ENCODE data around the gene XRCC5.

Gene XRCC5

DNA sequence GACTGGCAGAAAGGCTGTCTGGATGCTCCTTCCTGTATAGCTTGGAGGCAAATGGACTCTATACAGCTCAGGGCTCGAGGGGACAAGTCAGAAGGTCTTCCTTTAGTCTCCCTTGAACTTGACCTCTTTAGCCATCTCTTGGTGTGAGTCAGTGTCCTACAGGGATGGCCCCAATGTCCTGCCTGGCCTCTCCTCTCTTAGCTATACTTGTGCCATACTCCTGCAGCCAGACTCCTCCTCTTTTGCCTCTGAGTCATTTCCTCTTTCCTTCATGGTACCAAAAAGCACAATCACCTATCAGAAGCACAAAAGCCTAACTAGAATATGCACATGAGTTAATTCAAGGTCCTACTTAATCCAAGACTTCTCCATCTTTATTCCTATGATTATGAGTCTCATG, 112.7 kb downstream of the XRCC5 start:
- no peak for DNase-seq (ENCODE audit: low read depth, low spot score)
- ChIA-PET CTCF (interaction anchor here (0.6 to 4.8 kb wide), 10 partner anchors 9 to 445 kb away, joined by 3 to 63 read pairs (median 7); partner anchors contain the start of gene RPL37A), POLR2A (interaction anchor here (1.1 kb wide), 2 partner anchors 26 to 151 kb away, joined by 3 to 4 read pairs; no protein-coding TSS in a partner anchor)
- no peak overlapping the region for H3K4me3 ChIP-seq (ENCODE audit: low read depth, low read length)
- TF ChIP-seq, protein P1, sequence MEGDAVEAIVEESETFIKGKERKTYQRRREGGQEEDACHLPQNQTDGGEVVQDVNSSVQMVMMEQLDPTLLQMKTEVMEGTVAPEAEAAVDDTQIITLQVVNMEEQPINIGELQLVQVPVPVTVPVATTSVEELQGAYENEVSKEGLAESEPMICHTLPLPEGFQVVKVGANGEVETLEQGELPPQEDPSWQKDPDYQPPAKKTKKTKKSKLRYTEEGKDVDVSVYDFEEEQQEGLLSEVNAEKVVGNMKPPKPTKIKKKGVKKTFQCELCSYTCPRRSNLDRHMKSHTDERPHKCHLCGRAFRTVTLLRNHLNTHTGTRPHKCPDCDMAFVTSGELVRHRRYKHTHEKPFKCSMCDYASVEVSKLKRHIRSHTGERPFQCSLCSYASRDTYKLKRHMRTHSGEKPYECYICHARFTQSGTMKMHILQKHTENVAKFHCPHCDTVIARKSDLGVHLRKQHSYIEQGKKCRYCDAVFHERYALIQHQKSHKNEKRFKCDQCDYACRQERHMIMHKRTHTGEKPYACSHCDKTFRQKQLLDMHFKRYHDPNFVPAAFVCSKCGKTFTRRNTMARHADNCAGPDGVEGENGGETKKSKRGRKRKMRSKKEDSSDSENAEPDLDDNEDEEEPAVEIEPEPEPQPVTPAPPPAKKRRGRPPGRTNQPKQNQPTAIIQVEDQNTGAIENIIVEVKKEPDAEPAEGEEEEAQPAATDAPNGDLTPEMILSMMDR (IDR thresholded peaks at IDR 0.05; ENCODE audit: insufficient read depth, low read length, missing control alignments) = no peak

DNA sequence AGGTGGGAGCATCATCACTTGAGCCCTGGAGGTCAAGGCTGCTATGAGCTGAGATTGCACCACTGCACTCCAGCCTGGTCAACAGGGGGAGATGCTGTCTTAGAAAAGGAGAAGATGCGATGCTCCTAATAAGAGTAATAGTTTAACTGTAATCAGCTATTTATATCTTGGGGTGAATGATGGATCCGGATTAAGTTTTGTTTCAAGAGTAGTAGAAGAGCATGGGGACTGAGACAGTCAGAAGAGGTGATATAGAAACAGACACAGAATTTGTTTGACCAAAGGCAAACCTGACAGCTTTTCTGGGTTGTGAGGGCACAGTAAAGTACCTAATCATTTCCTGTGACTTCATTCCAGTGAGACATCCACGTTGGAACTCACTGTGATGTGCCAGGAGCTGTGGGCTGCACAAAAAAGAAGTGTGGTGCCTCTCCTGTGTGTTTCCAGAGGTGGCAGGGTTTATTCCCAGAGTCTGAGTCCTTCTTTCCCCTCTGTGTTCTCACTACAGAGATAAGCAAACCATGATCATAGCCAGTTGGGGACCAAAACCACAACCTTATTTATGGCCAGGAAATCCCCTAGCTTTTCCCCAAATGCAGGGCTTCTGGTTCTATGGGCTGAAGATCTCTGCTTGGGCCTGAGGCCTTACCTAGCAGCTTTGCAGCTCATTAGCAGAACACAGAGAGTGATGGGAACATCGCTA, 113.7 kb downstream of the XRCC5 start:
- TF ChIP-seq, protein P1 (IDR thresholded peaks at IDR 0.05; ENCODE audit: insufficient read depth, low read length, missing control alignments) = peak; percentile 49
- H3K4me3 ChIP-seq (ENCODE audit: low read depth, low read length) = no peak overlapping the region
- DNase-seq (ENCODE audit: low read depth, low spot score) = no peak
- ChIA-PET CTCF (interaction anchor here (0.8 to 4.8 kb wide), 16 partner anchors 10 to 444 kb away, joined by 3 to 63 read pairs (median 4); partner anchors contain the start of gene RPL37A), POLR2A (interaction anchor here (1.0 to 1.1 kb wide), 2 partner anchors 27 to 276 kb away, joined by 3 to 4 read pairs; partner anchors contain the start of gene RPL37A)

DNA sequence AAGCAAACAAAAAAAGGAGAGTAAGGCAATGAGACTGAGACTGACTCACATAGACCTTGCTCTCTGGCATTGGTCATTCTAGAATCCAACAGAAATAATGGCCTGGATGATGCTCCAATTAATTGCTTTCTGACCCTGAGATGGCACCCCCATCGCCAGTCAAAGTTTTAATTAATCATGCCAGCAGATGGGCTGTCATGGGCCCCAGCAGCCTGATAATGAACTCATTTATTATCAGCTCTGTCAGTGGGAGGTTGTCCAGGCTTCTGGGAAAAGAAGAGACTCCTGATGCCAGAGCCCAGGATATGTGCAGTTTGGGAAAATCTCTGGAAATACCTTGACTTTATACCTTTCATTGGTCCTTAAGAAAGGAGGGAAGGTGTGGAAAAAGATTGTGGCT, 115.2 kb downstream of the XRCC5 start:
- TF ChIP-seq, protein P1 (IDR thresholded peaks at IDR 0.05; ENCODE audit: insufficient read depth, low read length, missing control alignments) = no peak
- ChIA-PET POLR2A (no interaction called here), CTCF (interaction anchor here (4.8 kb wide), 1 partner anchor 179 kb away, joined by 63 read pairs; no protein-coding TSS in a partner anchor)
- H3K4me3 ChIP-seq (ENCODE audit: low read depth, low read length) = no peak overlapping the region
- no peak for DNase-seq (ENCODE audit: low read depth, low spot score)

DNA sequence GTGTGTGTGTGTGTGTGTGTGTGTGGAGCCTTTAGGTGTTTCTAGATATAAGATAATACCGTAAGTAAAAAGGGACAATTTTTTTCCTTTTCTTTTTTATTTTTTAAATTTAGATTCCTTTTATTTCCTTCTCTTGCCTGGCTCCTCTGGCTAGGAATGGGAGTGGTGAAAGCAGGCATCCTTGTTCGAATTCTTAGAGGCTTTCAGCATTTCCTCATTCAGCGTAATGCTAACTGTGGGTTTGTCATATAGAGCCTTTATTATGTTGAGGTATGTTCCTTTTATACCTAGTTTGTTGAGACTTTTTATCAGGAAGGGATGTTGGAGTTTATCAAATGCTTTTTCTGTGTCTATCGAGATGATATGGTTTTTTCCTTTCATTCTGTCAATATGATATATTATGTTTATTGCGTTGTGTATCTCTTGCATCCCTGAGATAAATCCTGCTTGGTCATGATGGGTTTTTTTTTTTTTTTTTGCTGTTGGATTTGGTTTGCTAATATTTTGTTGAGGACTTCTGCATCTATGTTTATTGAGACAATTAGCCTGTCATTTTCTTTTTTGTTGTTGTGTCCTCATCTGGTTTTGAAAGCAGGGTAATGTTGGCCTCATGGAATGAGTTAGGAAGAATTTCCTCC, 120.2 kb downstream of the XRCC5 start:
- no peak overlapping the region for H3K4me3 ChIP-seq (ENCODE audit: low read depth, low read length)
- no peak for DNase-seq (ENCODE audit: low read depth, low spot score)
- POLR2A ChIA-PET = no interaction called here
- CTCF ChIA-PET = no interaction called here
- TF ChIP-seq, protein P1 (IDR thresholded peaks at IDR 0.05; ENCODE audit: insufficient read depth, low read length, missing control alignments) = no peak

DNA sequence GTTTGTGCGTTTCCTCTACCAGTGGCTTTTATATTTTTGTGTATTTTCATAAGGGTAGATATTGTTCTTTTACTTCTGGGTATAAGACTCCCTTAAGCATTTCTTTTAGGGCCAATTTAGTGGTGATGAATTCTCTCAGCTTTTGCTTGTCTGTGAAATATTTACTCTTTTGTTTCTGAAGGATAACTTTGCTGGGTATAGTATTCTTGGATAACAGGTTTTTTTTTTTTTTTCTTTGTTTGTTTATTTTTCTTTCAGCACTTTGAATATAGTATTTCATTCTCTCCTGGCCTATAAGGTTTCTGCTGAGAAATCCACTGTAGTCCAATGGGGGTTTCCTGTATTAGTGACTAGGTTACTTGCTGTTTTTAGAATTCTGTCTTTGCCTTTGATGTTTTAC, 122.7 kb downstream of the XRCC5 start:
- no peak overlapping the region for H3K4me3 ChIP-seq (ENCODE audit: low read depth, low read length)
- DNase-seq (ENCODE audit: low read depth, low spot score) = no peak
- CTCF ChIA-PET = no interaction called here
- TF ChIP-seq, protein P1 (IDR thresholded peaks at IDR 0.05; ENCODE audit: insufficient read depth, low read length, missing control alignments) = no peak
- POLR2A ChIA-PET = no interaction called here

DNA sequence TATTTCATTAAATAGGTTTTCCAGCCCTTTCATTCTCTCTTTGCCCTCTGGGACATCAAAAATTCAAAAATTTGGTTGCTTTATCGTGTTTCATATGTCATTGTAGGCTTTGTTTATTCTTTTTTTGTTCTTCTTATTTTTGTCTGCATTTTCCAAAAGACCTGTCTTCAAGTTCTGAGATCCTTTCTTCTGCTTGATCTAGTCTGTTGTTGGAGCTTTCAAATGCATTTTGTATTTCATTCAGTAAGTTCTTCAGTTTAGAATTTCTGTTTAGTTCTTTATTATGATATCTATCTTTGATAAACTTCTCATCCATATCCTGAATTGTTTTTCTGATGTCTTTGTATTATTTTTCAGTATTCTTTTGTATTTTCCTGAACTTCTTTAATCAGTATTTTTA, 123.6 kb downstream of the XRCC5 start:
- POLR2A ChIA-PET = no interaction called here
- DNase-seq (ENCODE audit: low read depth, low spot score) = no peak
- TF ChIP-seq, protein P1 (IDR thresholded peaks at IDR 0.05; ENCODE audit: insufficient read depth, low read length, missing control alignments) = no peak
- no peak overlapping the region for H3K4me3 ChIP-seq (ENCODE audit: low read depth, low read length)
- CTCF ChIA-PET = no interaction called here
